ENCODE measurements around the gene UBASH3A.

Gene UBASH3A

DNA sequence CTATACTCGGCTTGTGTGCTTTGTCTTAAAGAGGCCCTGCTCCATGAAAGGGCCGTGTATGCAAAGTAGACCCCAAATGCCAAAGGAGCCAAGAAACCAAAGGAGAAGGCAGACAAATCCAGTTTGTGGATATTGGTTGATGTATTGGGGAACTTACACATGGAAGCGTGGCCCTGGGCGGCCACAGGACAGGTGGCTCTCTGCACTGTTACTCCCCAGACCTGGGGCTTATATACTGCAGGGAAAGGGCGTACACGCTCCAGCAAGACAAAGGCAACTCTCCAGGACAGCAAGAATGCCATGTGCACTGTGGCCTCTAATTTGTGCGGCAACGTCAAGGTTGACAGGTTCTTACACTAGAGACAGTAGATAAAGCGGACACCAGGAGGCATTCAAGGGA lies 67.5 kb downstream of the UBASH3A start:
- DNase-seq, result no peak

- no peak for DNase-seq
Measured at GRCh38 chr21:42471716-42472330, 68.1 kb downstream of the UBASH3A start.

- peak; percentile 78 for DNase-seq
Measured at GRCh38 chr21:42472521-42472920, 68.8 kb downstream of the UBASH3A start.

DNA sequence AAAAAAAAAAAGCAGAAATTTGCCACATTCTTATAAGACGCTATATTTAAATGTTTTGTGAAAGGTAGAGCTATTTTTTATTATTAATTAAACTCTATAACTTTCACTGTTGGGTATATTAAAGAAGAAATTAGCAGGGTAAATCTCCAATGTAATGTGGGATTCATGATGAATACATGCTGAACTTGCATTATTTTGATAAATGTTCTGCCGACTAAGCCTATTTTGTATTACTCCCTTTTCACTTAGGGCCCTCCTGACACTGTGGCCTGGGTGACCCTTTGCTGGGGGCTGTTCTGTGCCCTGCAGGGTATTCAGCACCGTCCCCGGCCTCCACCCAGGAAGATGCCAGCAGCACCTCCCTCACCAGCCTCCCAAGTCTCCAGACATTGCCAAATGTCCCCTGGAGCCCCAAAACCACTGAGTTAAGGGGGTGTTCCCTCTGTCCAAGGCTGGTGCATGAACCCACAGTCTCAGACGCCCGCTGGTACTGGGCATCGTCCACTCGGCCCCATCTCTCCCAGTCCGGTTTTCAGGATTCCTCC lies 69.9 kb downstream of the UBASH3A start:
- no peak for DNase-seq

DNA sequence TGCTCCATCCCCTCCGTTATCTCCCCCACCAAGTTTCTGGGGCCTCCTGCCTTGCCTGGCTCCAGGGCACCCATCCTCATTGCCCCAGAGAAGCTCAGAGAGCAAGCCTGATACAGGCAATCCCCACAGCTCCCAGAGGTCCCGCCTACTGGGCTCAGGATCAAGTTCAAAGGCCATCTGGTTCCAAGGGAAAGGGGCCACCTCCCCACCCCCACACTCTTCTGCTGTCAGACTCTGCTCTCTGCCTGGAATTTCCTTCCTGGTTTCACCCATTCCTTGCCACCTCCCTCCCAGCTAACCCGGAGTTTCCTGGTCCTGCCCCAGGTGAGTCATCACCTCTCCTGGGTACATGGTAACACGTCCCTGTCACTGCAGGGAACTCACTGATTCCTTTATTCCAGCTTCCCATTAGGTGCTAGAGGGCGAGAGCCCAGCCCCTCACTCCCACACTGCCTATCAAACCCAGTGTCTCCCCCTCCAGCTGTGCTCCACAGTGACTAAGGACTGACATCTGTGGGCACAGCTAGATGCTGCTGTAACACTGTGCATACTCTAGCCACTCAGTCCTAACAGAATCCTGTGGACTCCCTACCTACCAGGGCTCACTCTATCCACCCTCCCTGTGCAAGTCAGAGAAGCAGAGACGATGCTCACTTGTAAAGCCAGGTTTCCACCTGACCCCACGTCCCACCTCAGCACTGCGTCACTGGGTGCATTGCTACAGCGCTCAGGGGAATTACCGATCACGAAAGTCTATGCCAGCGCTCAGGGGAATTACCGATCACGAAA lies 70.5 kb downstream of the UBASH3A start:
- no peak for DNase-seq

GRCh38 chr21:42475036-42475435 lies 71.3 kb downstream of the UBASH3A start:
- no peak for DNase-seq

- DNase-seq, result no peak
Measured at GRCh38 chr21:42475526-42476387, 72.1 kb downstream of the UBASH3A start.

DNA sequence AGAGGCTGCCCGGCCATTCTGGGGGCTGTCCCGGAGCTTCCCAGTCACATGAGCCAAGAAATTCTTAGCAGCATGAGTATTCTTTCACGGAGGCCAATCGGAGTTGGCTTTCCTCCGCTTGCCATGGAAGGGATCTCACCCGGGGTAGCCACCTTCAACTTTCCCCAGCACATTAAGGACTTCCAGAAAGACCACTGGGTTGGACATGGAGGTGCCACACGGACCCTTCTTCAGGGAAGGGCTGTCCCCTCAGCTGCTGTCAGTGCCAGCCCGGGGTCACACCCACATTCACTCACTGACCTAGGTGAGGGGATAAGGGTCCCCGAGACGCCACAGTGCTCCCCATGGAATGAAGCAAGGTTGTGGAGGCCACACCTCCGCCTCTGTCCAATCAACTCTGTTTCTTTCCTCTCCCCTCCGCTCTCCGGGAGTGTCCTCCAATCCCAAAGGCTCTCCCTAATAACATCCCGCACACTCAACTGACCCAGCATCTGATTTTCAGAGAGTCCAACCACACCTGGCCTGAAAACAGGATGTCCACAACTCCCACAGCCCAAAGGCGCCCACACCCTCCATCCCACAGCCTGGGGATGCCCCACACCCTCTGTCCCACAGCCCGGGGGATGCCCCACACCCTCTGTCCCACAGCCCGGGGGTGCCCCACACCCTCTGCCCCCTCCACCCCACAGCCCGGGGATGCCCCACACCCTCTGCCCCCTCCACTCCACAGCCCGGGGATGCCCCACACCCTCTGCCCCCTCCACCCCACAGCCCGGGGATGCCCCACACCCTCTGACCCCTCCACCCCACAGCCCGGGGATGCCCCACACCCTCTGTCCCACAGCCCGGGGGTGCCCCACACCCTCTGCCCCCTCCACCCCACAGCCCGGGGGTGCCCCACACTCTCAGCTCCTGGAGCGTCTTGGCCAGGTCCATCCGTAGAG lies 73.0 kb downstream of the UBASH3A start:
- DNase-seq, result no peak

DNA sequence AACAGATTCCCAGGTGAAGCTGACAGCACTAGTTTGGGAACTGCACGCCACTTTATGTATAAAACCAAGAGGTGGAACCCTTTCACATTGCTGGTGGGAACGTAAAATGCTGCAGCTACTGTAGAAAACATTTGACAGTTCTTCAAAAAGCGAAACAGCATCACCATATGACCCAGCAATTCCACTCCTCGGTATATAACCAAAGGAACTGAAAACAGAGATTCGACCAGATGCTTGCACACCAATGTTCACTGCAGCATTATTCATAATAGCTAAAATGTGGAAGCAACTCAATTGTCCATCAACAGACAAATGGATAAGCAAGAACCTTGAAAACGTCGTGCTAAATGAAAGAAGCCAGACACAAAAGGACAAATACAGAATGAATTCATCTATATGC lies 74.8 kb downstream of the UBASH3A start:
- no peak for DNase-seq

GRCh38 chr21:42479582-42479981 lies 75.9 kb downstream of the UBASH3A start:
- DNase-seq, result no peak

DNA sequence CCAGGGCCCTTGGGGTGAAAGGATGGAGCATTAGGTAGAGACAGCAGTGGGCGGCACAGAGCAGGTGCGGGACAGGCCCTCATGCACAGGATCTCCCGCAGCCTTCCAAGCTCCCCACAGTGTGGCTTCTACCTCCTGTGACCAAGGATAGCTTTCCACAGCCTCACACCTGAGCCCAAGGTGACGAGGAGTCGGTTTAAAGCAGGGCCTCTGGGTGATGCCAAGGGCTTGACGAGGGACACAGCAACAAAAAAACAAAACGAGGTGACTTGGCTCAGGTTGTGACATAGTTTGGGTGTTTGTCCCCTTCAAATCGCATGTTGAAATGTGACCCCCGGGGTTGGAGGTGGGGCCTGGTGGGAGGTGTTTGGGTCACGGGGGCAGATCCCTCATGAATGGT lies 77.0 kb downstream of the UBASH3A start:
- no peak for DNase-seq

DNA sequence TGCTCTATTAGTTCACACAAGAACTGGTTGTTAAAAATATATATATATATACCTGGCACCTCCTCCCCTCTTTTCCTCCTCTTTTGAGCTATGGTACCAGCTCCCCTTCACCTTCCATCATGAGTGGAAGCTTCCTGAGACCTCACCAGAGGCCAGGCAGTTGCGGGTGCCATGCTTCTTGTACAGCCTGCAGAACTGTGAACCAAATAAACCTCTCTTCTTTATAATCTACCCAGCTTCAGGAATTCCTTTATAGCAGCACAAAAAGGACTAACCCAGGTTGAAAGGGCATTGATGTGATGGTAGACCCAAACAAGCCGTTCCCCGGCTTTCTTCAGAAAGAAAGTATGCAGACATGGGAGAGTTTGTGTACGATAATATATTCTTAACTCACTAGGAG lies 77.5 kb downstream of the UBASH3A start:
- DNase-seq, result no peak

GRCh38 chr21:42484966-42485365 lies 81.3 kb downstream of the UBASH3A start:
- DNase-seq, result no peak

DNA sequence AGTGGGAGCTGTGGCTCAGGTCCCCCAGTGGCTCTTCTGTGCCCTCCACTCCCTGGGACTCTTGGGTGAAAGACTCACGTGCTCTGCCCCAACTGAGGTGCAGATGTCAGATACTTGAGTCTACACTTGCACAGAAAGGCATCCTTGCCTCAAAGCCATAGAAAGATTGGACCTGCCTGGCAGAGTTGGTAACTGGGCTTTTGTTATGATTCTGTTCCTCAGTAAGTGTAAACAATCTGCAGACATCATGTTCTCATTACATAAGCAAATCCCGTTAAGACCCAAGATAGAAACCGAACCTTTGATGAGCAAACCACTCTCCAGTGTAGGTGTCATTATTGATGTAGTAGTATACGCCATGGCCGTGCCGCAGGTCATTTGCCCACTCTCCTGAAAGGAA lies 82.4 kb downstream of the UBASH3A start:
- DNase-seq, result peak; percentile 64

DNA sequence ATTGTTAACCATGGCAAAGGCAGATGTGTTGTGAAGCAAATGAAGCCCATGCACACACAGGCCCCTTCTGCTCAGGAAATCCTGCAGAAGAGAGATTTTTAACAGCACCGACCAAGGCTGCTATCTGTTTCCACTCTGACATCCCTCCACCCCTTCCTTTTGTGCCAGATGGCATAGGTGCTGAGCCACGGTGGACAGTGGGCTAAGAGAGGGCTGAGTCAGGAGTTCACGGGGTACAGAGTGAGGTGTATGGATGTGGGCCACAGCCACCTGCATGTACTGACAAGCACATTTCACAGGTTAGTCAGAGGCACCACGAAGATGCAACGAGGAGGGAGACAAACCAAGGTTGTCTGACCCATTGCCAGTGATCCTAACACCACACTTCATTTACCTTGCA lies 82.8 kb downstream of the UBASH3A start:
- DNase-seq, result peak; percentile 86

DNA sequence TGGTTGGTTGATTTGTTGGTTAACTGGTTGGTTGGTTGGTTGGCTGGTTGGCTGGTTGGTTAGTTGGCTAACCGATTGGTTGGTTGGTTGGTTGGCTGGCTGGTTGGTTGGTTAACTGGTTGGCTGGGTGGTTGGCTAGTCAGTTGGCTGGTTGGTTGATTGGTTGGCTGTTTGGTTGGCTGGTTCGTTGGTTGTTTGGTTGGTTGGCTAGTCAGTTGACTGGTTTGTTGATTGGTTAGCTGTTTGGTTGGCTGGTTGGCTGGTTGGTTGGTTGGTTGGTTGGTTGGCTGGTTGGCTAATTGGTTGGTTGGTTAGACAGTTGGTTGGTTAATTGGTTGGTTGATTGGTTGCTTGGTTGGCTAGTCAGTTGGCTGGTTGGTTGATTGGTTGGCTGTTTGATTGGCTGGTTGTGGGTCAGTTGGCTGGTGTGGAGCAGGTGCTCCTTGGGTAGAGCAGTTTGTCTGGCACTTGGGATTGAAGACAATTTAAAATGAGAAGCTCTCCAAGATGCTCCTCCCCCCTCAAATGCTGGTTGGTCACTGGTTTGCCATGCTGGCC lies 85.4 kb downstream of the UBASH3A start:
- DNase-seq, result no peak

DNA sequence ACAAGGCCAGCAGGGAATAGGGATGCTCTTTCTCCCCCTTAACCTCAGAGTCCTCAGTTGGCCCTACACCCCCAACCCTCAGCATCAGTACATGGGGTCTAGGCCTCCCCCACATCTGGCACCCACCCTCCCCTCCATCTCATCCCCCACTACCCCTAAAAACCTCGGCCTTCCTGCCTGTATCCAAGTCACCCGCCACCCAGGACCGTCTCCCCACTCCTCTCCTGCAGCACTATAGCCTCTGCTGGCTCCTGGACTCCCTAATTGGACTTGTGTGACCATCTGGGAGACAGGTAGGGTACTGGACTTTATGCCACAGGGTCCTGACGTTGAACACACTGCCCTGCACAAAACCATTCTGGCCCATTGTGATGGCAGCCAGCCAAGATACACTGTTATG lies 86.3 kb downstream of the UBASH3A start:
- no peak for DNase-seq

- DNase-seq, result no peak
Measured at GRCh38 chr21:42490720-42491119, 87.0 kb downstream of the UBASH3A start.

- DNase-seq, result no peak
Measured at GRCh38 chr21:42491328-42491727, 87.6 kb downstream of the UBASH3A start.

DNA sequence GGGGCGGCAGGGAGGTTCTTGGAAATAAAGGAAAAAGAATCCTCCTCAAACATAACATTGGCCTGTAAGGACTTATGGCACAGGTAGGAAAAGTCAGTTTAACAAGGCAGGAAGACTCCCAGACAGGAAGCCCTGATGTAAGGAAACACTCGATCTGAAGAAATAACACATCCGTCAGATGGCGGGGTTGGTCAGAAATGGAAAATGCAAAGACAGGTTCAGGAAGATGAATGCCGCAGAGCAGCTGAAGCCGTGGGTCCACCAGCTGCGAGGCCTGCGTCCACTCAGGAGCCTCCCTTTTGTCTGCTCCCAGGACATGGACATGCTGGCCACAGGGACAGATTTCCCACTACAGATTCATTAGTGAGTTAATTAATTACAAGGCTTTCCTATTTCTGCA lies 88.5 kb downstream of the UBASH3A start:
- no peak for DNase-seq

DNA sequence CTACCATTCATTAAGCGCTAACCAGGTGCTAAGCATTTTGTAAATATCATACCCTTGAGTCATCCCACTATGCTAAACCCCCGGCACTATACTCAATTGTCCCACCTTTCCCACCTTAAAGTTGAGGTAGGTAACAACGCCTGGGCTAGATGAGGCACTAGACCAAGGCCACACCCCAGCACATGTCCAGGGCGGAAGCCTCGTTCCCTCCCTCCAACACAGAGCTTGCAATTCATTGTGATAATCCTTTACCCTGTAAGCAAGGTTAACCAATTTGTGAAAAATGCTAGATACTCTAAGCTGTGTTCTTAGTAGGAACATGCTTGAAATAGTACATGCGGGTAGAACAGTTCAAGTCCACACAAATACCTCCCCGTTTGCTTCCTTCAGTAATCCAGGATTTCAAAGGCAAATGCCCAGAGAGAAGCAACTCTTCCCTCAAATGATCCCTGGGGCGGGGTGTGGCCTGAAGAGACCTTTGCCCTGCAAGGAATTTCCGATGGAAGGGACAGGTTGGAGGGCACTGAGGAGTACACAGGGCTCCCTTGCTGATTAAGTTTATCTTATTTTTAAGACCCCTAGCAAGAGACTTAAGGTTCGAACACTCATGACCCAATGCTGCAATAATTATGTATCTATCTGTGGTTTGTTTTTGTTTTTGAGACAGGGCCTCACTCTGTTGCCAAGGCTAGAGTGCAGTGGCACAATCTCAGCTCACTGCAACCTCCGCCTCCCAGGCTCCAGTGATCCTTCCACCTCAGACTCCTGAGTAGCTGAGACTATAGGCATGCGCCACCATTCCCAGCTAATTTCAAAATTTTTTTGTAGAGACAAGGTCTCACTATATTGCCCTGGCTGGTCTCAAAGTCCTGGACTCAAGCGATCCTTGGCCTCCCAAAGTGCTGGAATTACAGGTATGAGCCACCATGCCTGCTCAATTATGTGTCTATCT lies 89.7 kb downstream of the UBASH3A start:
- DNase-seq, result no peak

Data from NCI-H526 treated with DMSO at 0.1 percent for 48 hours (cell line).